HUES48 (cell line): ENCODE data around the gene RHBDD2.
"Not testable (repeated sequence)": the region's sequence is repeated elsewhere in the genome, so short reads cannot be mapped to it uniquely, and the experiment has no call there.

Source experiments
- H3K27ac ChIP-seq: one replicate; pipeline ENCODE4 v1.7.0; 2013; ENCODE audit warnings: low read depth, low read length, inconsistent platforms
- H3K27me3 ChIP-seq: 2 replicates; pipeline ENCODE4 v1.6.1; 2013; ENCODE audit warnings: mild to moderate bottlenecking, low read length; ENCODE audit not compliant: control insufficient read depth, insufficient read depth
- H3K36me3 ChIP-seq: 2 replicates; pipeline ENCODE4 v1.6.1; 2013; ENCODE audit warnings: low read length; ENCODE audit not compliant: control insufficient read depth, insufficient read depth
- H3K4me1 ChIP-seq: 2 replicates; pipeline ENCODE4 v1.6.1; 2013; ENCODE audit warnings: mild to moderate bottlenecking, low read length; ENCODE audit not compliant: control insufficient read depth, insufficient read depth
- H3K4me3 ChIP-seq: 2 replicates; pipeline ENCODE4 v1.5.1; 2013; ENCODE audit warnings: mild to moderate bottlenecking, low read depth, low read length
- H3K9ac ChIP-seq: 2 replicates; pipeline ENCODE4 v1.6.1; 2013; ENCODE audit warnings: mild to moderate bottlenecking, low read depth, low read length, moderate library complexity
- H3K9me3 ChIP-seq: 2 replicates; pipeline ENCODE4 v1.6.1; 2013; ENCODE audit warnings: low read length; ENCODE audit not compliant: control insufficient read depth, insufficient read depth

RHBDD2 gene

DNA sequence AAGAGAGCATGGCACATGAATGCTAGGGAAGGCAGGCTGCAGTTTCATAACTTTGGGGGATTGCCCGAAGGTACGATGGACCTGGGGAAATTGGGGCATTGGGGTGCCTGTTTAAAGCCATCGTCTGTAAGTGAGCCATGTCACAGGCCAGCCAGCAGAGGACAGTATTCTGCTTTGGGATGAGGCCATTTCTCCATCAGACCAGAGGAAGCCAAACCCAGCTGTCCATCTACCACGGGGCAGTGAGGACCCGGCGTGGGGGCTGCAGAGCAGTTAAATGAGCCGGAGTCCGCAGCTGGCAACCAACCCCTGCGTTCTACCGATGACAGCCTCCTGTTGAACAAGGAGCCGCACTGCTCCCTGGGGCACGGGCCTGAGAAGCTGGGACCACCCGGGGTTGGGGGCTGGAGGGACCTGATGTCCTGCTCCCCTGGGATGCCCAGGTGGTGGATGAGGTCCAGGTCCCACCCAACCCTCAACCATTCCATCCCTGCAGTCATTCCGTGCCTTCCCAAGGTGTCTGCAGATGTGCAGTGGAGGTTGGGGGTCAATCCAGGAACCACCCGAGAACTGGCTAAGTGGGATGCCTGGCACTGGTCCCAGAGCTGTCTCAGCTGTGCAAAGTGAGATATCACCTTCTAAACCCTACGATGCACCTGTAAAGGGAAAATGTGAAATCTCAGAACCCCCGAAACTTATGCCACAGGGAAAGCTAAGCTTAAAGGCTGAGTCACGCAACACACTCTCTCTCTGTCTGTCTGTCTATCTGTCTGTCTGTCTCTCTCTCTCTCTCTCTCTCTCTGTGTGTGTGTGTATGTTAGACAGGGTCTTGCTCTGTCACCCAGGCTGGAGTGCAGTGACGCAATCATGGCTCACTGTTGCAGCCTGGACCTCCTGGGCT is 12.1 kb upstream of the RHBDD2 start:
- no peaks in the 10 kb centered on the region for H3K36me3 ChIP-seq
- H3K4me1 ChIP-seq, result no peaks in the 10 kb centered on the region
- H3K27ac ChIP-seq, result no peak overlapping the region
- no peak overlapping the region for H3K9ac ChIP-seq
- H3K9me3 ChIP-seq, result no peaks in the 10 kb centered on the region
- no peaks in the 10 kb centered on the region for H3K27me3 ChIP-seq
- H3K4me3 ChIP-seq, result no peak overlapping the region

DNA sequence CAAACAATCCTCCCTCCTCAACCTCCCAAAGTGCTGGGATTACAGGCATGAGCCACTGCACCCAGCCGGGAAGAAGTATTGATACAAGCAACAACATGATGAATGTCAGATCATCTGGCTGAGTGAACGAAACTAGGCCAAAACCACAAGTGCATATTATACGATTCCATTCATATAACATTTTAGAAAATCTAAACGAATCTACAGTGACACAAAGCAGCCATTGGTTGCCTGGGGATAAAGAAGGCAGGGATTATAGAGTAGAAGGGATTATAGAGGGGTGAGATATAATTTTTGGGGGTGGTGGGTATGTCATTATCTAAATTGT is 11.5 kb upstream of the RHBDD2 start:
- Histone ChIP-seq H3K36me3 (no peaks in the 10 kb centered on the region), H3K4me3 (no peak overlapping the region), H3K9ac (no peak overlapping the region), H3K9me3 (no peaks in the 10 kb centered on the region), H3K4me1 (no peaks in the 10 kb centered on the region), H3K27ac (no peak overlapping the region), H3K27me3 (no peaks in the 10 kb centered on the region)

DNA sequence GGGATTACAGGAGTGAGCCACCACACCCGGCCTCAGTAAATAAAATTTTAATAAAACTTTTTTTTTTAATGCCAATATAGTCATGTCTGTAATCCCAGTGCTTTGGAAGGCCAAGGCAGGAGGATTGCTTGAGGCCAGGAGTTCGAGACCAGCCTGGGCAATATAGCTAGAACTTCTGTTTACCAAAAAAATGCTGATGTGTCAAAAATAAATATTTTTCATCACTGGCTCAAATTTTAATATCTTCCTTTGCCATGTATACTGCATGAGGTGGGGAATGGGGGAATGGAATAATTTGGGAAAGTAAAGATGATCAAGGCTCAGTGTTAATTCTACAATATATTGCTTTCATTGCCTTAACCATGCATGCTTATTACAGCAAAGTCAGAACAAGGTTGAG is 10.7 kb upstream of the RHBDD2 start:
- H3K4me1 ChIP-seq, result no peaks in the 10 kb centered on the region

DNA sequence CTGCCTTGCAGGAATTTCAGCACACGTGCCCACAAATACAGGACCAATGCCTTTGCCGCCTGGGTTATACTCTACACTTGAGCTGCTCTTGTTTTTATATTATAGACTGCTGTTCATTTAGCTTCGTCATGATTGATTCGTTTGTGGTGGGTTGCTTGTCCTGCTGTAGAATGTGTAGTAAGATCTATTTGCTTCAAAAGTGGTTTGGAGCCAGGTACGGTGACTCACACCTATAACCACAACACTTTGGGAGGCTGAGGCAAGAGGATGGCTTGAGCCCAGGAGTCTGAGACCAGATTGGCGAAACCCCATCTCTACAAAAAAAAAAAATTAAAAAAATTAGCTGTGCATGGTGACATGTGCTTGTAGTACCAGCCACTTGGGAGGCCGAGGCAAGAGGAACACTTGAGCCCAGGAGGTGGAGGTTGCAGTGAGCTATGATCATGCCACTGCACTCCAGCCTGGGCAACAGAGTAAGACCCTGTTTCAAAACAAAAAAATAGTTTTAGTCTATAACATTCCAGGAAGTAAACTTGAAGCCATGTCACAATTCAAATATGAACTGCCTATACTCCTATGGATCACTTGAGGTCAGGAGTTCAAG is 9.0 kb upstream of the RHBDD2 start:
- no peak overlapping the region for H3K27ac ChIP-seq
- H3K9me3 ChIP-seq, result no peaks in the 10 kb centered on the region
- no peaks in the 10 kb centered on the region for H3K27me3 ChIP-seq
- H3K4me3 ChIP-seq, result no peak overlapping the region
- H3K36me3 ChIP-seq, result no peaks in the 10 kb centered on the region
- H3K9ac ChIP-seq, result no peak overlapping the region
- H3K4me1 ChIP-seq, result no peaks in the 10 kb centered on the region

More for the DNA sequence above, 10.7 kb upstream of the RHBDD2 start:
- Histone ChIP-seq H3K4me3 (no peak overlapping the region), H3K27me3 (no peaks in the 10 kb centered on the region), H3K9me3 (no peaks in the 10 kb centered on the region), H3K36me3 (no peaks in the 10 kb centered on the region), H3K27ac (no peak overlapping the region), H3K9ac (no peak overlapping the region)

DNA sequence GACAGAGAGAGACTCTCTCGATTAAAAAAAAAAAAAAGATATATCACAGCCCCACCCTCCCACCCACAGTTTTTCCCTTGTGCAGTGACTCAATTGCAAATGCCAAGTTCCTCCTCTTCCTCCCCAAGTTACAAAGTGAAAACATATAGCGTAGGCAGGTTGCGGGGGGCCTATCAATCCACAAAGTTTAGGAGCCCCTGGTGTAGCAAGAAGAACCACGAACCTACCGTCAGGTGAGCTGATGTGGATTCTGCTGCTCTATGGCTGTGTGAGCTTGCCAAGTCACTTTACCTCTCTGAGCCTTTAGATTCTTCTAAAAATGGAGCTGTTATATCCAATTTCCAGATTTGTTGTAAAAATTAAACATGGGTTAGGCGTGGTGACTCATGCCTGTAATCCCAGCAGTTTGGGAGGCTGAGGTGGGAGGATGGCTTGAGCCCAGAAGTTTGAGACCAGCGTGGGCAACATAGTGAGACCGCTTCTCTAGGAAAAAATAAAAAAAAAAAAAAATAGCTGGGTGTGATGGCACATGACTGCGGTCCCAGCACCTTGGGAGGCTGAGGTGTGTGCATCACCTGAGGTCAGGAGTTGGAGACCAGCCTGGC is 8.2 kb upstream of the RHBDD2 start:
- H3K4me3 ChIP-seq, result no peak overlapping the region
- no peaks in the 10 kb centered on the region for H3K9me3 ChIP-seq
- H3K4me1 ChIP-seq, result no peaks in the 10 kb centered on the region
- no peaks in the 10 kb centered on the region for H3K36me3 ChIP-seq
- H3K27ac ChIP-seq, result no peak overlapping the region
- H3K27me3 ChIP-seq, result no peaks in the 10 kb centered on the region
- H3K9ac ChIP-seq, result no peak overlapping the region

DNA sequence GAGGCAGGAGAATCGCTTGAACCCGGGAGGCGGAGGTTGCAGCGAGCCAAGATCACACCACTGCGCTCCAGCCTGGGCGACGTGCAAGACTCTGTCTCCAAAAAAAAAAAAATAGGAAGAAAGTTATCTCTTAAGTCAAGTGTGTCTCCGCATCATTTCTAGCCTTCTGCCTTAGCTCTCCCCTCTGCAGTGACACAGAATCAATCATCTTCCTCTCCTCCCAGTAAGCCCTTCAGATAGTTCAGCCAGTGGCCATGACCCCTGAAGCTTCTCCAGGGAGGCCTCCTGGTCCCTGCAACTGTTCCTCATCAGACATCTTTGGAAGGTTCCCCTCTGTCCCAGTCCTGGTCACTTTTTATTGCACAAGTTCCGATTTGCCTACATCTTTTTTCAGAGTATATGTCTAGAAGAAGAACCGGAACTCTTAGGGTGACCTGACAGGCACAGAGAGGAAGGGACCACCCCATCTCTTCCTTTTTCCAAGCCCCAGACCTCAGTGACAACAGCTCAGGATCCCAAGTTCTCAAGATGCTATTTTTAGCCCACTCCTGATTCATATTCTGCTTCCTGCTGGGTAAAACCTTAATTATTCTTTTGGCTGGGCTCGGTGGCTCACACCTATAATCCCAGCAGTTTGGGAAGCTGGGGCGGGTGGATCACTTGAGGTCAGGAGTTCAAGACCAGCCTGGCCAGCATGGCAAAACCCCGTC is 6.6 kb upstream of the RHBDD2 start:
- H3K36me3 ChIP-seq, result no peaks in the 10 kb centered on the region
- no peak overlapping the region for H3K27ac ChIP-seq
- H3K4me1 ChIP-seq, result no peaks in the 10 kb centered on the region
- no peak overlapping the region for H3K4me3 ChIP-seq
- H3K27me3 ChIP-seq, result no peaks in the 10 kb centered on the region
- H3K9me3 ChIP-seq, result no peaks in the 10 kb centered on the region
- H3K9ac ChIP-seq, result no peak overlapping the region

DNA sequence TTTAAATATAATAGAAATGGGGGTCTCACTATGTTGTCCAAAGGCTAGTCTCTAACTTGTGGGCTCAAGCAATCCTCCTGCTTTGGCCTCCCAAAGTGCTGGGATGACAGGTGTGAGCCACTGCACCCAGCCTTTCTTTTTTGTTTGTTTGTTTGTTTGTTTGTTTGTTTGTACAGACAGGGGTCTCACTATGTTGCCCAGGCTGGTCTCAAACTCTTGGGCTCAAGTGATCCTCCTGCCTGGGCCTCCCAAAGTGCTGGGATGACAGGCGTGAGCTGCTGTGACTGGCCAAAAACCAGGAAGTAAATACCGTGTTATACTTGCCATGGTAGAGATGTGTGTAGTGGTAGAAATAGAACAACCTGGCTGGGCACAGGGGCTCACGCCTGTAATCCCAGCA is 4.7 kb upstream of the RHBDD2 start:
- not testable (repeated sequence) for H3K27me3 ChIP-seq, H3K4me3 ChIP-seq, H3K9ac ChIP-seq, H3K36me3 ChIP-seq, H3K4me1 ChIP-seq, H3K27ac ChIP-seq, H3K9me3 ChIP-seq

DNA sequence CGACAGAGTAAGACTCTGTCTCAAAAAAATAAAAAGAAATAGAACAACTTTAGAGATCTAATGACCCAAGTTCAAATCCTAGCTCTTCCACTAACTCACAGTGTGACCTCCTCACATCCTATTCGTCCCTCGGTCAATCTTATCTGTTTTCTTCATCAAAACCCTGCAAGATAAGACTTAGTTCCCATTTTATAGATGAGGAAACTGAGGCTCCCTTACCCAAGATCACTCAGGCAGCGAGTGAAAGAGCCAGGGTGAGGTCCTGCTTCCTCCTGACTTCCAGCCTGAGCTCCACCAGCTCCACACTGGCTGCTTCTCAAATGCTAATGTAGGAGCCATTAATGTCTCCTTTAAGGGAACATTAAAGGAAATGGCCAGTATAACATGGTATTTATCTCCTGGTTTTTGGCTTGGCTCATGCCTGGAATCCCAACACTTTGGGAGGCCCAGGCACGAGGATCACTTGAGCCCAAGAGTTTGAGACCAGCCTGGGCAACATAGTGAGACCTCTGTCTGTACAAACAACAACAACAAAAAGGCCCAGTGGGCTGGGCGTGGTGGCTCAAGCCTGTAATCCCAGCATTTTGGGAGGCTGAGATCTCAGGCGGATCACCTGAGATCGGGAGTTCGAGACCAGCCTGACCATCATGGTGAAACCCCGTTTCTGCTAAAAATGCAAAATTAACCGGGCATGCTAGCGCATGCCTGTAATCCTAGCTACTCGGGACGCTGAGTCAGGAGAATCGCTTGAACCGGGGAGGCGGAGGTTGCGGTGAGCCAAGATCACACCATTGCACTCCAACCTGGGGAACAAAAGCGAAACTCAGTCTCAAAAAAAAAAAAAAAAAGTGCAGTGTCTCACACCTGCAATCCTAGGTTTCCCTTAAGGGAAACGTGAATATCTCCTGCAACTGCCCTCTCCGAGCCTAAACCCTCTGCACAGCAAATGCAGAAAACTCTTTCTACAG is 3.4 kb upstream of the RHBDD2 start:
- Histone ChIP-seq H3K9ac (no peak overlapping the region), H3K27ac (no peak overlapping the region), H3K4me3 (no peak overlapping the region)

DNA sequence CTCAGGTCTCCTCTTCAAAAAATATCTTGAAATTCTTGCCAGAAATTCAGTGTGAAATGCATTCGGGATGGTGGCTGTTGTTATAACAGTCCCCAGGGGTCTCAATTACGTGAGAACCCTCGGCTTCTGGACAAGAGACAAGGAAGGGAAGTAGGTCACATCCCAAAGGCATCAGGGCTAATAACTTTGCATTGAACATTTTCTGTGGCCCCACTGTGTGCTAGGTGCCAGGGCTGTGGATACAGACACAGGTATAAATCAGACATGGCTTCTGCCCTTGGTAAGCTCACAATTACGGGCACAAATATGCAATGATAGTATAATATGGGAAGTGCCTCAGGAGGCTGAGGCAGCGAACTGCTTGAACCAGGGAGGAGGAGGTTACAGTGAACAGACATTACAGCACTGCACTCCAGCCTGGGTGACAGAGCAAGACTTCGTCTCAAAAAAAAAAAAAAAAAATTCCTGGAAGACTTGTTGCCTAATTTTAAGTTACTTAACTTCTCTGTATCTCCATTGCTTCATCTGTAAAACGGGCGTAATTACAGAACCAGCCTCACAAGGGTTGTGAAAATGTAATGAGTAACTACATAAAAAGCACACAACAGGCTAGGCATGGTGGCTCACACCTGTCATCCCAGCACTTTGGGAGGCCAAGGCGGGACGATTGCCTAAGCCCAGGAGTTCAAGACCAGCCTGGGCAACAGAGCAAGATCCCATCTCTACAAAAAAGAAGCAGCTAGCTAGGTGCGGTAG is 2.5 kb upstream of the RHBDD2 start:
- H3K36me3 ChIP-seq, result 0 out of 2 replicates have a peak, but pooled peaks cover 4% of the 10 kb centered on the region
- peaks cover 15% of the 10 kb centered on the region for H3K4me1 ChIP-seq
- no peak overlapping the region for H3K9ac ChIP-seq
- peaks cover 15% of the 10 kb centered on the region for H3K27me3 ChIP-seq
- no peak overlapping the region for H3K27ac ChIP-seq
- H3K9me3 ChIP-seq, result no peaks in the 10 kb centered on the region
- H3K4me3 ChIP-seq, result no peak overlapping the region

More for the DNA sequence above, 3.4 kb upstream of the RHBDD2 start:
- H3K27me3 ChIP-seq, result peaks cover 10% of the 10 kb centered on the region
- H3K36me3 ChIP-seq, result 0 out of 2 replicates have a peak, but pooled peaks cover under 1% of the 10 kb centered on the region
- H3K9me3 ChIP-seq, result no peaks in the 10 kb centered on the region
- peaks cover 15% of the 10 kb centered on the region for H3K4me1 ChIP-seq
